K562 (cell line): ENCODE data around the gene NOTCH1. TPM values are rescaled to one million over a fixed set of nuclear protein-coding genes. Genes with fewer than 3 reads are reported as not detected.

Source experiments
- ATF7 ChIP-seq: fragments of 450-650 bp; IDR thresholded peaks from 2 replicates; pipeline ENCODE4 v1.7.1; 2014; ENCODE audit warnings: mild to moderate bottlenecking, moderate library complexity
- CBX5 ChIP-seq: IDR thresholded peaks from 2 replicates; pipeline ENCODE4 v1.6.1; 2014; ENCODE audit warnings: low read depth, borderline replicate concordance
- CBX8 ChIP-seq: fragments of 200-600 bp; sonication (generic); IDR thresholded peaks from 2 replicates; pipeline ENCODE4 v1.6.1; 2012; ENCODE audit warnings: borderline replicate concordance, mixed run types, low read depth, mild to moderate bottlenecking, moderate library complexity, mixed read lengths, low read length, control low read depth, inconsistent platforms; ENCODE audit not compliant: poor library complexity, severe bottlenecking; ENCODE audit errors: extremely low read depth
- HCFC1 ChIP-seq: IDR thresholded peaks from 2 replicates; pipeline ENCODE4 v1.6.1; 2012; ENCODE audit warnings: low read depth, low read length, improper control_type of control experiment
- KDM5B ChIP-seq: fragments of 200-600 bp; sonication (generic); IDR thresholded peaks from 2 replicates; pipeline ENCODE4 v1.6.1; 2012; ENCODE audit warnings: low read depth, mild to moderate bottlenecking, moderate library complexity, low read length, control low read depth, inconsistent platforms; ENCODE audit not compliant: insufficient replicate concordance
- LCOR ChIP-seq: sonication (generic); formaldehyde crosslinking; IDR thresholded peaks from 2 replicates; pipeline ENCODE4 v1.8.0; 2022; ENCODE audit warnings: mild to moderate bottlenecking, missing genetic modification reagents
- MEF2A ChIP-seq: IDR thresholded peaks from 2 replicates; pipeline ENCODE4 v1.6.1; 2011; ENCODE audit warnings: low read depth, mild to moderate bottlenecking, low read length, moderate library complexity; ENCODE audit not compliant: control insufficient read depth
- MTA3 ChIP-seq: fragments of 450-650 bp; formaldehyde crosslinking; IDR thresholded peaks from 2 replicates; pipeline ENCODE4 v1.6.1; 2017; ENCODE audit warnings: mild to moderate bottlenecking, borderline replicate concordance
- NFIX ChIP-seq: fragments of 250-450 bp; sonication (Bioruptor Pico); IDR thresholded peaks from 2 replicates; pipeline ENCODE4 v1.4.0; 2020; ENCODE audit warnings: low read depth, mild to moderate bottlenecking, moderate library complexity
- PHTF2 ChIP-seq: fragments of 250-450 bp; sonication (Bioruptor Pico); IDR thresholded peaks from 2 replicates; pipeline ENCODE4 v1.5.0; 2021; ENCODE audit warnings: mild to moderate bottlenecking
- POLR2A ChIP-seq: fragments of 450-650 bp; conservative IDR thresholded peaks from 2 replicates; pipeline ENCODE4 v1.6.1; 2016
- RCOR1 ChIP-seq, 2 experiments: IDR thresholded peaks; 2 replicates each; pipeline ENCODE4 v1.6.1; 2012; ENCODE audit warnings: low read depth in 2 of 2, low read length in 2 of 2, borderline replicate concordance in 1 of 2, improper control_type of control experiment in 1 of 2
- TGIF2 ChIP-seq: sonication (generic); formaldehyde crosslinking; IDR thresholded peaks from 2 replicates; pipeline ENCODE4 v1.8.1; 2022; ENCODE audit warnings: mild to moderate bottlenecking, missing genetic modification reagents, moderate library complexity
- TOE1 ChIP-seq, 2 experiments: fragments of 450-650 bp in 1 of 2; sonication (generic) in 1 of 2; formaldehyde crosslinking in 1 of 2; IDR thresholded peaks; 2 replicates each; pipeline versions ENCODE4 v1.7.1 to v1.8.0; 2016 to 2022; ENCODE audit warnings: borderline replicate concordance in 2 of 2, mild to moderate bottlenecking in 2 of 2, antibody characterized with exemption in 1 of 2, inconsistent platforms in 1 of 2, low read depth in 1 of 2, missing genetic modification reagents in 1 of 2, moderate library complexity in 1 of 2
- ZFPM2 ChIP-seq: fragments of 250-450 bp; sonication (Bioruptor Pico); IDR thresholded peaks from 2 replicates; pipeline ENCODE4 v1.5.1; 2022; ENCODE audit warnings: mild to moderate bottlenecking
- ZNF12 ChIP-seq: sonication (generic); formaldehyde crosslinking; IDR thresholded peaks from 2 replicates; pipeline ENCODE4 v1.4.0; 2020; ENCODE audit warnings: mild to moderate bottlenecking, missing genetic modification reagents
- ZNF133 ChIP-seq: fragments of 250-450 bp; sonication (Bioruptor Pico); IDR thresholded peaks from 2 replicates; pipeline ENCODE4 v1.4.0; 2020; ENCODE audit warnings: mild to moderate bottlenecking
- polyA plus RNA-seq, 8 experiments: library from polyadenylated mRNA; depleted of rRNA in 4 of 8; stranded (reverse) in 5 of 8; unstranded in 3 of 8; fragments of >200 nt; fragmentation: Nextera tagmentation in 2 of 8; fragmentation: Illumina TruSeq in 1 of 8; extraction: Ambion mirVana in 2 of 8; extraction: Trizol in 1 of 8; gene quantifications; 2 replicates each; pipeline versions ENCODE4 v1.2.1 to v1.2.3, GENCODE V29; 2011 to 2014; ENCODE audit warnings: inconsistent platforms in 1 of 8, missing spikeins in 1 of 8
- total RNA-seq, 7 experiments: library from RNA; depleted of rRNA in 6 of 7; stranded (reverse); fragments of >200 nt in 6 of 7; fragmentation: Illumina TruSeq in 2 of 7; extraction: Trizol in 2 of 7; gene quantifications; 2 replicates each; pipeline versions ENCODE4 v1.2.1 to v1.2.3, GENCODE V29; 2011 to 2021; ENCODE audit warnings: low replicate concordance in 1 of 7
- TF ChIP-seq, protein P1 (sequence below): fragments of 450-650 bp; IDR thresholded peaks from 2 replicates; pipeline ENCODE4 v1.6.1; 2016; ENCODE audit warnings: missing biosample characterization, missing genetic modification characterization
- TF ChIP-seq, protein P2 (sequence below): fragments of 150-350 bp; IDR thresholded peaks from 2 replicates; pipeline ENCODE4 v1.6.1; 2014; ENCODE audit warnings: low read depth, mild to moderate bottlenecking, low read length, borderline replicate concordance
- TF ChIP-seq, protein P3 (sequence below): sonication (generic); formaldehyde crosslinking; IDR thresholded peaks from 2 replicates; pipeline ENCODE4 v1.8.0; 2022; ENCODE audit warnings: mild to moderate bottlenecking, missing genetic modification reagents
- TF ChIP-seq, protein P4 (sequence below): fragments of 450-650 bp; formaldehyde crosslinking; IDR thresholded peaks from 2 replicates; pipeline ENCODE4 v1.4.0; 2022; ENCODE audit warnings: mild to moderate bottlenecking, moderate library complexity

NOTCH1 gene
- total and polyA plus RNA-seq, 9 of the 15 experiments (the other 6 are each of a cell fraction or from before 2014, with no cell fraction given) = 0.03 to 31.4 (median 2.3) TPM

DNA sequence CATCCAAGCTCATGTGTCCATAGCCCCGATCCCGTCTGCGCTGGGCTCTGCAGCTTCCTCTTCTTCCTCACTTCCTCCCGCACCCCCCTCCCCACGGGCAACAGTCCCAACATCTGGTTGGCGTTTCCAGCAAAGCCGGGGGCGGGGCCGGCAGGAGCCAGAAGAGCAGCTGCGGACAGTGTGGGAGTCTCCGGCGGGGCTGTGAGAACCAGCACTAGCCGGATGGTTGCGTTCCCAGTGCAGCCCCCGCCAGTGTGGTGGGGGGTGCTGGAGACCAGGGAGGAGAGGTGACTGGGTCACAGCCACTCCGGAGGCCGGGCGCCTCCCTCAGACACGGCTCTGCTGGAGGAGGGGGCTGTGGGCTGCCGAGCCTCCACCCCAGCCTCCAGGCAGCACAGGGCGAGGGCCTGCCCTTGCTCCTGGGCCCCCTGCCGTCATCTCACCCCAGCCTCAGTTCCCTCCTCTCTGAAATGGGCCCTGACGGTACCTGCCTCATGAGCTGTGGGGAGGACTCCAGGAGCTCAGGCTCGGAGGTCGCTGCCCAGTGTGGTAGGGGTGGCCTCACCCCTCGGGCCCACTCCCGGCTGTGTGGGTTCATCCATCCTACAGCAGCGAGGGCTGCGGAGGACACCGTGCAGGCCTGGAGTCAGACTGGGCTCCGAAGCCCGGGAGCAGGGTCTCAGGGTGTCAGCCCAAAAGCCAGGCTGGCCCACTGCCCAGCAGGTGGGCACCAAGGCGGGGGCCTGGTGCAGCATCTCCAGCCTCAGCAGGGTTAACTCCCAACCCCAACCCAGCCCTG, 41.5 kb upstream of the NOTCH1 start (continued):
- TF ChIP-seq, protein P1, sequence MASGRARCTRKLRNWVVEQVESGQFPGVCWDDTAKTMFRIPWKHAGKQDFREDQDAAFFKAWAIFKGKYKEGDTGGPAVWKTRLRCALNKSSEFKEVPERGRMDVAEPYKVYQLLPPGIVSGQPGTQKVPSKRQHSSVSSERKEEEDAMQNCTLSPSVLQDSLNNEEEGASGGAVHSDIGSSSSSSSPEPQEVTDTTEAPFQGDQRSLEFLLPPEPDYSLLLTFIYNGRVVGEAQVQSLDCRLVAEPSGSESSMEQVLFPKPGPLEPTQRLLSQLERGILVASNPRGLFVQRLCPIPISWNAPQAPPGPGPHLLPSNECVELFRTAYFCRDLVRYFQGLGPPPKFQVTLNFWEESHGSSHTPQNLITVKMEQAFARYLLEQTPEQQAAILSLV (tag) = no peak
- TF ChIP-seq RCOR1 (IDR thresholded peaks at IDR 0.05; ENCODE audit: borderline replicate concordance in 1 of 2, low read depth in 2 of 2, low read length in 2 of 2) (peak in 1 of 2 experiments; percentile 13; a peak in 1 of 4 replicates), POLR2A (no peak), TOE1 (IDR thresholded peaks at IDR 0.05; ENCODE audit: borderline replicate concordance) (no peak; the same call in none of the 2 replicates), TOE1 (CRISPR knock-in tag; IDR thresholded peaks at IDR 0.05; ENCODE audit: borderline replicate concordance, low read depth) (no peak), CBX8 (no peak), MTA3 (peak; percentile 51; the same call in 1 of the 2 replicates), PHTF2 (CRISPR knock-in tag) (no peak), MEF2A (no peak), ATF7 (peak; percentile 61), ZFPM2 (CRISPR knock-in tag) (no peak), ZNF133 (CRISPR knock-in tag) (no peak), CBX5 (no peak), HCFC1 (peak; percentile 24; the same call in 1 of the 2 replicates), NFIX (no peak), ZNF12 (no peak), LCOR (no peak), KDM5B (no peak), TGIF2 (no peak)
- TF ChIP-seq, protein P2, sequence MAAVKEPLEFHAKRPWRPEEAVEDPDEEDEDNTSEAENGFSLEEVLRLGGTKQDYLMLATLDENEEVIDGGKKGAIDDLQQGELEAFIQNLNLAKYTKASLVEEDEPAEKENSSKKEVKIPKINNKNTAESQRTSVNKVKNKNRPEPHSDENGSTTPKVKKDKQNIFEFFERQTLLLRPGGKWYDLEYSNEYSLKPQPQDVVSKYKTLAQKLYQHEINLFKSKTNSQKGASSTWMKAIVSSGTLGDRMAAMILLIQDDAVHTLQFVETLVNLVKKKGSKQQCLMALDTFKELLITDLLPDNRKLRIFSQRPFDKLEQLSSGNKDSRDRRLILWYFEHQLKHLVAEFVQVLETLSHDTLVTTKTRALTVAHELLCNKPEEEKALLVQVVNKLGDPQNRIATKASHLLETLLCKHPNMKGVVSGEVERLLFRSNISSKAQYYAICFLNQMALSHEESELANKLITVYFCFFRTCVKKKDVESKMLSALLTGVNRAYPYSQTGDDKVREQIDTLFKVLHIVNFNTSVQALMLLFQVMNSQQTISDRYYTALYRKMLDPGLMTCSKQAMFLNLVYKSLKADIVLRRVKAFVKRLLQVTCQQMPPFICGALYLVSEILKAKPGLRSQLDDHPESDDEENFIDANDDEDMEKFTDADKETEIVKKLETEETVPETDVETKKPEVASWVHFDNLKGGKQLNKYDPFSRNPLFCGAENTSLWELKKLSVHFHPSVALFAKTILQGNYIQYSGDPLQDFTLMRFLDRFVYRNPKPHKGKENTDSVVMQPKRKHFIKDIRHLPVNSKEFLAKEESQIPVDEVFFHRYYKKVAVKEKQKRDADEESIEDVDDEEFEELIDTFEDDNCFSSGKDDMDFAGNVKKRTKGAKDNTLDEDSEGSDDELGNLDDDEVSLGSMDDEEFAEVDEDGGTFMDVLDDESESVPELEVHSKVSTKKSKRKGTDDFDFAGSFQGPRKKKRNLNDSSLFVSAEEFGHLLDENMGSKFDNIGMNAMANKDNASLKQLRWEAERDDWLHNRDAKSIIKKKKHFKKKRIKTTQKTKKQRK = no peak
- TF ChIP-seq, protein P3, sequence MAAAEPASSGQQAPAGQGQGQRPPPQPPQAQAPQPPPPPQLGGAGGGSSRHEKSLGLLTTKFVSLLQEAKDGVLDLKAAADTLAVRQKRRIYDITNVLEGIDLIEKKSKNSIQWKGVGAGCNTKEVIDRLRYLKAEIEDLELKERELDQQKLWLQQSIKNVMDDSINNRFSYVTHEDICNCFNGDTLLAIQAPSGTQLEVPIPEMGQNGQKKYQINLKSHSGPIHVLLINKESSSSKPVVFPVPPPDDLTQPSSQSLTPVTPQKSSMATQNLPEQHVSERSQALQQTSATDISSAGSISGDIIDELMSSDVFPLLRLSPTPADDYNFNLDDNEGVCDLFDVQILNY (CRISPR knock-in tag) = no peak
- TF ChIP-seq, protein P4, sequence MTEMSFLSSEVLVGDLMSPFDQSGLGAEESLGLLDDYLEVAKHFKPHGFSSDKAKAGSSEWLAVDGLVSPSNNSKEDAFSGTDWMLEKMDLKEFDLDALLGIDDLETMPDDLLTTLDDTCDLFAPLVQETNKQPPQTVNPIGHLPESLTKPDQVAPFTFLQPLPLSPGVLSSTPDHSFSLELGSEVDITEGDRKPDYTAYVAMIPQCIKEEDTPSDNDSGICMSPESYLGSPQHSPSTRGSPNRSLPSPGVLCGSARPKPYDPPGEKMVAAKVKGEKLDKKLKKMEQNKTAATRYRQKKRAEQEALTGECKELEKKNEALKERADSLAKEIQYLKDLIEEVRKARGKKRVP (CRISPR knock-in tag) = no peak
